H1 (cell line): ENCODE results near the gene MAP3K14. TPM values are rescaled to one million over a fixed set of nuclear protein-coding genes. Genes with fewer than 3 reads are reported as not detected.

Experiments used
- ASH2L ChIP-seq: fragments of 200-600, 300-600 bp; sonication (generic); IDR thresholded peaks from one replicate; pipeline ENCODE4 v1.7.1; 2017; ENCODE audit warnings: low read length
- BACH1 ChIP-seq: IDR thresholded peaks from 2 replicates; pipeline ENCODE4 v1.6.1; 2012; ENCODE audit warnings: low read length, improper control_type of control experiment
- BCL11A ChIP-seq, 2 experiments: IDR thresholded peaks; one replicate each; pipeline ENCODE4 v1.6.1; 2011; ENCODE audit warnings: low read depth in 2 of 2, low read length in 2 of 2, mild to moderate bottlenecking in 2 of 2
- BRCA1 ChIP-seq: IDR thresholded peaks from 2 replicates; pipeline ENCODE4 v1.6.1; 2012; ENCODE audit warnings: low read depth, low read length, improper control_type of control experiment
- CEBPB ChIP-seq: IDR thresholded peaks from 2 replicates; pipeline ENCODE4 v1.6.1; 2012; ENCODE audit warnings: low read depth, low read length
- CHD2 ChIP-seq: IDR thresholded peaks from 2 replicates; pipeline ENCODE4 v1.6.1; 2012; ENCODE audit warnings: low read length, improper control_type of control experiment
- CREB1 ChIP-seq: IDR thresholded peaks from 2 replicates; pipeline ENCODE4 v1.6.1; 2012; ENCODE audit warnings: inconsistent platforms
- EP300 ChIP-seq, 2 experiments: IDR thresholded peaks; 1 replicate in 1 of 2; 2 replicates in 1 of 2; pipeline ENCODE4 v1.6.1; 2011 to 2012; ENCODE audit warnings: low read depth in 2 of 2, low read length in 2 of 2, mild to moderate bottlenecking in 2 of 2, borderline replicate concordance in 1 of 2, inconsistent platforms in 1 of 2, moderate library complexity in 1 of 2
- EZH2 ChIP-seq: fragments of 200-600 bp; sonication (generic); IDR thresholded peaks from 2 replicates; pipeline ENCODE4 v1.7.1; 2012; ENCODE audit warnings: low read depth, mild to moderate bottlenecking, moderate library complexity, low read length, inconsistent platforms; ENCODE audit not compliant: severe bottlenecking
- HDAC2 ChIP-seq, 2 experiments: fragments of 300-600 bp in 1 of 2; sonication (generic) in 1 of 2; IDR thresholded peaks; 2 replicates each; pipeline ENCODE4 v1.6.1; 2011 to 2012; ENCODE audit warnings: low read depth in 2 of 2, low read length in 2 of 2, mild to moderate bottlenecking in 2 of 2, moderate library complexity in 2 of 2, borderline replicate concordance in 1 of 2, inconsistent platforms in 1 of 2
- JUN ChIP-seq: IDR thresholded peaks from 2 replicates; pipeline ENCODE4 v1.6.1; 2011; ENCODE audit warnings: low read depth, mild to moderate bottlenecking, improper control_type of control experiment, low read length
- KDM4A ChIP-seq: IDR thresholded peaks from one replicate; pipeline ENCODE4 v1.7.1; 2012; ENCODE audit warnings: low read depth, mild to moderate bottlenecking, moderate library complexity, low read length, inconsistent platforms; ENCODE audit not compliant: severe bottlenecking
- NANOG ChIP-seq: IDR thresholded peaks from 2 replicates; pipeline ENCODE4 v1.6.1; 2011; ENCODE audit warnings: low read length, low read depth, mild to moderate bottlenecking, inconsistent platforms; ENCODE audit not compliant: insufficient read depth, poor library complexity, severe bottlenecking
- NRF1 ChIP-seq: IDR thresholded peaks from 2 replicates; pipeline ENCODE4 v1.6.1; 2011; ENCODE audit warnings: mild to moderate bottlenecking, low read depth, low read length, improper control_type of control experiment
- POLR2A ChIP-seq, 2 experiments: IDR thresholded peaks; 1 replicate in 1 of 2; 2 replicates in 1 of 2; pipeline ENCODE4 v1.6.1; 2011; ENCODE audit warnings: low read depth in 2 of 2, low read length in 2 of 2, mild to moderate bottlenecking in 2 of 2; ENCODE audit errors: control extremely low read depth in 1 of 2
- POLR2AphosphoS5 ChIP-seq: IDR thresholded peaks from 2 replicates; pipeline ENCODE4 v1.6.1; 2011; ENCODE audit warnings: low read depth, low read length
- RAD21 ChIP-seq, 2 experiments: IDR thresholded peaks in 1 of 2; conservative IDR thresholded peaks in 1 of 2; 2 replicates each; pipeline ENCODE4 v1.6.1; 2011; ENCODE audit warnings: low read depth in 2 of 2, low read length in 2 of 2, improper control_type of control experiment in 1 of 2, inconsistent platforms in 1 of 2, mild to moderate bottlenecking in 1 of 2, moderate library complexity in 1 of 2
- SRF ChIP-seq: IDR thresholded peaks from 2 replicates; pipeline ENCODE4 v1.6.1; 2011; ENCODE audit warnings: mild to moderate bottlenecking, low read depth, low read length, moderate library complexity
- TAF1 ChIP-seq: IDR thresholded peaks from 2 replicates; pipeline ENCODE4 v1.6.1; 2011; ENCODE audit warnings: mild to moderate bottlenecking, low read depth, low read length
- TEAD4 ChIP-seq: IDR thresholded peaks from 2 replicates; pipeline ENCODE4 v1.6.1; 2012; ENCODE audit warnings: low read depth, low read length, inconsistent platforms, mixed read lengths
- polyA plus RNA-seq, 7 experiments: library from polyadenylated mRNA; depleted of rRNA in 3 of 7; stranded (reverse) in 5 of 7; unstranded in 2 of 7; fragments of >200 nt in 5 of 7; fragments of 200-250 nt in 2 of 7; gene quantifications; 1 replicate in 5 of 7; 2 replicates in 1 of 7; 4 replicates in 1 of 7; pipeline versions ENCODE4 v1.2.1 to v1.2.3, GENCODE V29; 2011 to 2013; ENCODE audit warnings: missing spikeins in 2 of 7, mixed read lengths in 2 of 7
- total RNA-seq: library from RNA; stranded (reverse); fragmentation: NEBNext Ultra II Directional; extraction: Animal tissue kit (Norgen Biotek cat#: 25700); gene quantifications from 2 replicates; pipeline ENCODE4 v1.2.1, GENCODE V29; 2021
- TF ChIP-seq, protein P1 (sequence below), 3 experiments: IDR thresholded peaks; 1 replicate in 2 of 3; 2 replicates in 1 of 3; pipeline versions ENCODE4 v1.5.1 to v1.6.1; 2011; ENCODE audit warnings: low read length in 3 of 3, mild to moderate bottlenecking in 3 of 3, inconsistent platforms in 2 of 3, low read depth in 1 of 3, moderate library complexity in 1 of 3; ENCODE audit not compliant: insufficient read depth in 1 of 3; ENCODE audit errors: control extremely low read depth in 1 of 3

Gene MAP3K14
- total and polyA plus RNA-seq, 2 of the 8 experiments (the other 6 are each of a cell fraction or from before 2014, with no cell fraction given), result 5.2 to 6.1 TPM

DNA sequence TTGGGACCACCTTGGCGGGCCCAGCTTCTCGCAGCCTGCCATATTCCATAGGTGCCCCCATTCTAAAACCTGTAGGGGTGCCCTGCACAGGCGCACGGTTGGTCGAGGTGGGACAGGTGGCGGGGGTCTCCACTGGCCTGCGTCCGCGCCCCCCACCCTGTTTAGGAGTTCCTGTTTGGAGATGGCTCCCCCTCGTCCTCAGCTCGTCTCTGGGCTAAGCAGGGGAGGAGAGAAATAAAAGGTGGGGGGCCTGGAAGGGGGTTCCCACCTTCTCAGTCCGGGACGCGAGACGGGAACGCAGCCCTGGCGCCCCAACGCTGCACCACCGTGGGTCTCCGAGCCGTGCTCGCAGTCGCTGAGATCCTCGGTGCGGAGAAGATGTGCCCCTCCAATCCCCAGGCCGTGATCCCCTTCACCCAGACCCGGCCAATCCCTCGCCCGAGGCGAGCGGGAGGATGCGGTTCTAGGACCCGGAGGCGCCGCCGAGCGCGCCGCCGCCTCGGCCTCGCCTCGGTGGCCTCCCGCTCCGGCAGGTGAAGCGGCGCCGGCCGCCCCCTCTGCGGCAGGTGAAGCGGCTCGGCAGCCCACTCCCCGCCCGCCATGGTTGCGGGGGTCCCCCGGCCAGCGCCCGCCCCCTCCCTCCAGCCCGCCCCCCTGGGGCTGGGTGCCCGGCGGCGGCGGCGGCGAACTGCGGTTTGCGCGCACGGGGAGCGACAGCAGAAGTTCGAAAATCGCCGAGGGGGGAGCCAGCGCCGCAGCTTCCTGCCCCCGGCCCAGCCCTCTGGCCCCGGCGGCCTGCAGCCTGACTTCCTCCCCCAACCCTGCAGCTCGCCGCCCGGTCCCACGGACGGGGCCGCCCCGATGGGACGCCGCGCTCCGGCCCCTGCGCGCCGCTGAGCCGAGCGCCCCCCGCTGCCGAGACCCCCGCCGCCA is 95.5 kb downstream of the MAP3K14 start, which contains the start of gene FMNL1 (continued):
- no peak for TF ChIP-seq HDAC2 (IDR thresholded peaks at IDR 0.05; ENCODE audit: borderline replicate concordance in 1 of 2, low read depth in 2 of 2, low read length in 2 of 2)
- peak; percentile 15 for TF ChIP-seq EZH2
- TF ChIP-seq TAF1, result 0 out of 2 replicates have a peak, but pooled peaks have one; percentile 24
- no peak for TF ChIP-seq RAD21 (IDR thresholded peaks at IDR 0.05 in 1 of 2, conservative IDR thresholded peaks at IDR 0.05 in 1 of 2; ENCODE audit: low read depth in 2 of 2, low read length in 2 of 2)
- peak; percentile 72 for TF ChIP-seq KDM4A
- TF ChIP-seq NANOG, result no peak
- no peak for TF ChIP-seq TEAD4
- no peak for TF ChIP-seq BCL11A (IDR thresholded peaks at IDR 0.05; ENCODE audit: low read depth in 2 of 2, low read length in 2 of 2)
- TF ChIP-seq, protein P1, sequence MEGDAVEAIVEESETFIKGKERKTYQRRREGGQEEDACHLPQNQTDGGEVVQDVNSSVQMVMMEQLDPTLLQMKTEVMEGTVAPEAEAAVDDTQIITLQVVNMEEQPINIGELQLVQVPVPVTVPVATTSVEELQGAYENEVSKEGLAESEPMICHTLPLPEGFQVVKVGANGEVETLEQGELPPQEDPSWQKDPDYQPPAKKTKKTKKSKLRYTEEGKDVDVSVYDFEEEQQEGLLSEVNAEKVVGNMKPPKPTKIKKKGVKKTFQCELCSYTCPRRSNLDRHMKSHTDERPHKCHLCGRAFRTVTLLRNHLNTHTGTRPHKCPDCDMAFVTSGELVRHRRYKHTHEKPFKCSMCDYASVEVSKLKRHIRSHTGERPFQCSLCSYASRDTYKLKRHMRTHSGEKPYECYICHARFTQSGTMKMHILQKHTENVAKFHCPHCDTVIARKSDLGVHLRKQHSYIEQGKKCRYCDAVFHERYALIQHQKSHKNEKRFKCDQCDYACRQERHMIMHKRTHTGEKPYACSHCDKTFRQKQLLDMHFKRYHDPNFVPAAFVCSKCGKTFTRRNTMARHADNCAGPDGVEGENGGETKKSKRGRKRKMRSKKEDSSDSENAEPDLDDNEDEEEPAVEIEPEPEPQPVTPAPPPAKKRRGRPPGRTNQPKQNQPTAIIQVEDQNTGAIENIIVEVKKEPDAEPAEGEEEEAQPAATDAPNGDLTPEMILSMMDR (IDR thresholded peaks at IDR 0.05; ENCODE audit: control extremely low read depth in 1 of 3, insufficient read depth in 1 of 3, low read depth in 1 of 3, low read length in 3 of 3), result no peak; a peak in 1 of 4 replicates
- peak; percentile 59 for TF ChIP-seq ASH2L
- TF ChIP-seq SRF, result no peak
- TF ChIP-seq POLR2A (IDR thresholded peaks at IDR 0.05; ENCODE audit: control extremely low read depth in 1 of 2, low read depth in 2 of 2, low read length in 2 of 2), result no peak
- no peak for TF ChIP-seq POLR2AphosphoS5
- TF ChIP-seq NRF1, result no peak
- TF ChIP-seq JUN, result no peak
- TF ChIP-seq BRCA1, result no peak
- TF ChIP-seq CEBPB, result no peak
- TF ChIP-seq CHD2, result no peak
- no peak for TF ChIP-seq BACH1
- TF ChIP-seq CREB1, result no peak
- TF ChIP-seq EP300 (IDR thresholded peaks at IDR 0.05; ENCODE audit: borderline replicate concordance in 1 of 2, low read depth in 2 of 2, low read length in 2 of 2), result peak in 1 of 2 experiments; percentile 64; a peak in 1 of 3 replicates
